ENCODE data around the gene UNC119.
"Not testable (repeated sequence)": the region's sequence is repeated elsewhere in the genome, so short reads cannot be mapped to it uniquely, and the experiment has no call there.

UNC119 gene

DNA sequence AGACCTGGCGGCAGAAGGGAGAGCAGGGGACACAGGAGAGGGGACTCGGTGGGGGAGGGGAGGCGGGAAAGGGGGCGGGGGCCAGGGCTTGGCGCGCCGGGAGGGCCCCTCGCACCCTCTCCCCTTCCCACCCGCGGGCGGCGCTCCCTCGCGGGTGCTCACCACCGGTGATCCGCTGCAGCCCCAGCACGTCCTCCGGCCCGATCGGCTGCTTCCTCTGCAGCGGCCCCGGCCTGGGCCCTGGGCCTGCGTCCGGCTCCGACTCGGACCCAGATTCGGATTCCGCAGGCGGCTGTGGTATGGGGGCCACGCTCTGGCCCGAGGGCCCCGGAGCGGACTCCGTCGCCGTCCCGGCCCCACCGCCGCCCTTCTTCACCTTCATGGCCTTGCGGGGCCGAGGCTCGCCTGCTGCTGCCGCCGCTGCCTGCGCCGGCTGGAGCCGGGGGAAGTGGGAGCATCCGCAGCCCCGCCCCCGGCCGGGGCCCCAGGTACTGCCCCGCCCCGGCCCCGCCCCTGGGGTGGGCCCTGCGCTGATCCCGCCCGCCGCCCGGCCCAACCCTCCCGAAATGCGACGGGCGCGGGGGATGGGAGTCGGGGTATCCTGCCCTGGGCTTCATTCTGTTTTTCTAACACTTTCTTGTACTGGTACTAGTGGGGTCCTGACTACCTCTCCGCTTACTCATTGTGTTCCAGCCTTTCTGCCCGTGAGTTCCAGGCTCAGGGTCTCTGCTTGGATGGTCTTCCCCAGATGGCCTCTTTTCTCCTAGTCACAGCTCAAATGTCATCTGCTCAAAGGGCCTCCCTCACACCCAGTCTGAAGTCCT, at the start of gene UNC119:
Gene UNC119, minus strand, starts transcription at position 449 of the 824 bp plus-strand sequence. Its CDS starts 67 bp downstream, at position 382.
- no peak for FAIRE-seq

DNA sequence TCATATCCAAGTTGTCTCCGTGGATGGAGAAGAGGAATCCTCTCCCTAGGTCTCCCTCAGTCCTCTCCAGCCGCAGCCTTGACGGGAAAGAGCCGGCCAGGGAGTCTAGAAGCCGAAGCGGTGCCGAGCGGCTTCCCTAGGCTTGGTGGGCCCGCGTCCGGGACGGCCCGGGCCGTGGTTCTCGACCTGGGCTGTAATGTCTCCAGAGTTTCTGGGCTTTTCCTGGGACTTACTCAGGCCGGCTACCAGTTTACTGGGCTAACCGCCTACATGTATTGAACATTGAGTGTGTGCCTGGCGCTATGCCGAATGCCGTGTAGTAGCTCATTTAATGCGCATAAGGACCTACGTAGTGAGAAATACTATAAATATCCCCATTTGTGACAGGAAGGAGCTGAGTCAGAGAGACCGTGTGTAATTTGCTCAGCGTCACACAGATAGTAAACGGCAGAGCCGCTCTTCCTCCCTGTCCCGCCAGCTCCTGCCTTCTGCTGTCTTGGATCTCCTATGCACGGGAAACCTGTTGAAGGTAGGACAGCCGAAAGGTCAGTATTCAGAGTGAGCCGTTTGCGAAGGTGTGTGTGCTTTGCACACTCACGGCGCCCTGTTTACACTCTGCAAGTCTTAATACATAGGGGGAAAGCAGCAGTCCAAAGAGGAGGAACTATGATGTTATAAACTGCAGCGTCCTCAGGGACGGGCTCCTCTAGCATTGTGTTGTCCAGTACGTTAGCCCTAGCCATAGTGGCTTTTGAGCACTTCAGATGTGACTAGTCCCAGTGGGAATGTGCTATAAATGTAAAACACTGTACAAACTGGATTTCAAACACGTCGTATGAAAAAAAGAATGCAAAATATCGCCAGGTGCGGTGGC, 47.1 kb upstream of the UNC119 start:
- no peak for FAIRE-seq

GRCh38 chr17:28598799-28599310, 46.4 kb upstream of the UNC119 start, which contains the start of gene SPAG5:
TSS of gene SPAG5 (minus strand) at chr17:28599025. CDS start at chr17:28598946, 79 bp downstream.
- peak; percentile 11 for FAIRE-seq

GRCh38 chr17:28598389-28598788, 46.0 kb upstream of the UNC119 start:
- no peak for FAIRE-seq

DNA sequence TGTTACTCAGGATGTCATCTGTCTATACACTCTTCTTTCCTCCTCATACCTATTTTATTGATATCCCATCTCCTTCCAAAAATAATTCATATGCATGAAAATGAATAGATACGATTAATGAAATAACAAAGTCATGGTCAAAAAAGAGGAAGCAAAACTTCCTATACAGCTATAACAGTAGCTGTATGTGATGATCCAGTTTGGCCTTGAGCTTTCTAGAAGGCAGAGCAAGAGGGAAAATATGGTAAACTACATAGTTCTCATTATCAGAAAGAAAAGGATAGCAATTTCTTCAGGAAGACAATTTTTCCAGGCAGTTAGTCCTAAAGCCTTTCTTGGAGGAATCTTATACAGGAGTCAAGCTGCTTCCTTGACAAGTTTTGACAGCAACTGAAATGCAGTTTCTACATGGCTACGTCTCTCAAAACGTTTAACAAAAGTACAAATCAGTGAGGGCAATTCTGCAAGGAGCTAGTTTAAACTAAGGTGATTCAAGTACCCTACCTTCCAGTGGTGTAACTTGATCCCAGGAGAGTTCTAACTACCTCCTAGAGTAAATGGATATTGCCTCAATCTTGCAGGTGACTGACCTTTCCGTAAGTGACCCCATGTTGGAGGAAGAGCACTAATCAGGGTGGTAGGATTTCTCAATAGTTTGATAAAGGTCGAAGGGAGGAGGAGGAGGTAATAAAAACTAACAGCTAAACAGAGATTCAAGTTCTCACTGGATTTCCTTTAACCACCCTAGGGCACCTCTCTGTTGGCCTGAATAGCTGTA, 45.4 kb upstream of the UNC119 start:
- FAIRE-seq: no peak

- no peak for FAIRE-seq
Measured at GRCh38 chr17:28592260-28592659, 39.8 kb upstream of the UNC119 start.

GRCh38 chr17:28585851-28586250, 33.4 kb upstream of the UNC119 start:
- no peak for FAIRE-seq

DNA sequence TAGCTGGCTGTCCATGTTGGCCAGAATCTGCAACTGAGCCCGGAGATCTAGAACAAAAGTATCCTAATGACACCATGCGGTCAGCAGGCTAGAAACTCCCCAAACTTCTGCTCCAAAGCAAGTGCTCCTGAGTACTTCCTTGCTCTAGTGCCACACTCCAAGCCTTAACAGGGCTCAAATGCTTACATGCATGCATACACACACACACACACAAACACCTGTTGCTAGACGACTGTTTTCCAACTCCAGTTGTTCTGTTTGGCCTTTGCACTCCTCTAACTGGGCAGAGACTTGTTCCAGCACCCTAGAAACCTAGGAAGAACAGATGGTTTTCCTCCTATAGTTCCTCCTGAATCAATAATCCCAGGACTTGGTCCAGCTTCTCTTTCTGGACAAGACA, 32.0 kb upstream of the UNC119 start:
- no peak for FAIRE-seq

- no peak for FAIRE-seq
Measured at GRCh38 chr17:28582513-28582912, 30.1 kb upstream of the UNC119 start.

DNA sequence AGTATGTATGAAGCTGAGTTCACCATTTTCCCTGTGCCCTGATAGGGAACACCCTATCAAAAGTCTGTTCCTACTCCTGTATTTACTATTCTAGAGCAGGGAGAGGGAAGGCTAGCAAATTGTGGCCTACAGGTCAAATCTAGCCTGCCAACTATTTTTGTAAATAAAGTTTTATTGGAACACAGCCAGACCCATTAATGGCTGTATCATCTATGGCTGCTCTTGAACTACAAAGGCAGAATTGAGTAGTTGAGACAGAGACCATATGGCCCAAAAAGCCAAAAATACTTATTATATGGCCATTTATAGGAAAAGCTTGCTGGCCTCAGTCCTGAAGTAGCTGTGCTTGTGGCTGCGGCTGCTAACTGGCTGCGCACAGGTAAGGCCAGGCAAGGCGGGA, 28.5 kb upstream of the UNC119 start:
- no peak for FAIRE-seq

DNA sequence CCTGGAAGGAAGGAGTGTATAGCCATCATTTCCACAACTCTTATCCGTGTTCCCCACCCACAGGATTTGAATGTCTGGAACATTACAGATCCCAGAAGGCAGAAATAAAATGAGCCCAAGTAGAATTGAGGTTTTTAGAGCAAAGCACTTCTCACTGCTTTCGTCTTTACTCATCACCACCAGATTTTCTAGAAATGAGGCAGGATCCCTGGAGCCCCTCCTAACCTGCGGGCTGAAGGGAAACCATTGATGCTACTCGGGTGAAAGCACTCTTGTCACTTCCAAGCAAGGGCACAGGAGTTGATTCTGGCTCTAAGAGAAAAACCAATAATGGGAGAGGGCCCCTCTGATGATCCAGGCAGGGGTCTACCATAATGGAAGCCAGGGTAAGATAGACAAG, 27.1 kb upstream of the UNC119 start:
- FAIRE-seq: no peak

DNA sequence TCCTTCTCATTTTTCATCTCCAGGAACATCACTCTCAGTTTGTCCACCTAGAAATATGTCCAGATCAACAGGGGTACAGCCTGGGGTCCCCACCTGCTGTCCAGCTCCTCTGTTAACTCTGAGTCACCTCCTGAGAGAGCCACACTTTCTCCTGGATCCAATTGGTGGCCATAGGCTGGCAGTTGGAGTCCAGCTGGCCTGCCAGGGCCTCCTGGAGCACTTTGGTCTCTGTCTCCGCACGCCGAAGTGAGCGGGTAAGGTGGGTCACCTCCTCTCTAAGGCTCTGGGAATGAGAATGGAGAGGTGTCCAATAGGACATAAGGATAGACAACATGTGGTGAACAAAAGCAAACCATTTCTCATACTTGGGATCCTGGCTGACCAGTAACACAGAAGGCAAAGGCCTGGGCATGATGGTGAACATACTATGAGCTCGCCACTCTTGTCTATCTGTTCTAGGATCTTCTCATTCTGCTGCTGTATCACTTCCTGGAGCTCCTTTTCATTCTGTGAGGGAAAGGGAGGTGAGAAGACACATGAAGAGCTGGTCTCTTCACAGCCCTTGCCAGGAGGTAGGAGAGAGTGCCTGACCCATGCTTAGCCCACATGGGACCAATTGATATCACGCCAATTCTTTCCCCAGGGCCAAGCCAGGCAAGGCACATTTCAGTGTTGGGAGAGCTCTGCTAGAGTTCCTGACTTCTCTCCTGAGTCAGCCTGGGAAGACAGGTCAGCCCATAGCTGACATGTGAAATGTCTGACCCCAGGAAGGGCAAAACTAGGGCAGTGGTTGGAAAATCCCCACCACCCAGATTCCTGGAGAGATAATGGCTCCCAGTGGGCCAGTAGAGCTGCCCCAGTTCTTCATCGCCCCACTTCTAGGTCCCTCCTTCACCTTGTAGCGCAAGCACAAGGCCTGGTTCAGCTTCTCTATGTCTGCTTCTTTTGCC, 26.1 kb upstream of the UNC119 start:
- FAIRE-seq: no peak

DNA sequence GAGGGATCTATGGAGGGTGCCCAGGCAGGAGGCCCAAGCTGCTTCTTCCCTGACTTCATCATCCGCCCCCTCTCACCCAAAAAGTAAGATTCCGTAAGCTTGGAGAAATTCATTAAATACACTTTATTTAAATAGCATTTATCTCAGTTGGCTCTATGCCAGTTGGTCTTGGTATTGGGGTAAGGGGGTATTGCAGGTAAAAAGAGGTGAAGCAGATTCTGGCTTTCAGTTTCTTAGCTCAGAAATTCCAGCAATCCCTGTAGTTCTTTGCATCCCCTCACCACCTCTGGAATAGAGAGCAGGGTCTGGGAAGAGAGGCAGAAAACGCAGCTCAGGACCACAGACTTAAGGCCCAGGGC, 25.0 kb upstream of the UNC119 start:
- FAIRE-seq: no peak

DNA sequence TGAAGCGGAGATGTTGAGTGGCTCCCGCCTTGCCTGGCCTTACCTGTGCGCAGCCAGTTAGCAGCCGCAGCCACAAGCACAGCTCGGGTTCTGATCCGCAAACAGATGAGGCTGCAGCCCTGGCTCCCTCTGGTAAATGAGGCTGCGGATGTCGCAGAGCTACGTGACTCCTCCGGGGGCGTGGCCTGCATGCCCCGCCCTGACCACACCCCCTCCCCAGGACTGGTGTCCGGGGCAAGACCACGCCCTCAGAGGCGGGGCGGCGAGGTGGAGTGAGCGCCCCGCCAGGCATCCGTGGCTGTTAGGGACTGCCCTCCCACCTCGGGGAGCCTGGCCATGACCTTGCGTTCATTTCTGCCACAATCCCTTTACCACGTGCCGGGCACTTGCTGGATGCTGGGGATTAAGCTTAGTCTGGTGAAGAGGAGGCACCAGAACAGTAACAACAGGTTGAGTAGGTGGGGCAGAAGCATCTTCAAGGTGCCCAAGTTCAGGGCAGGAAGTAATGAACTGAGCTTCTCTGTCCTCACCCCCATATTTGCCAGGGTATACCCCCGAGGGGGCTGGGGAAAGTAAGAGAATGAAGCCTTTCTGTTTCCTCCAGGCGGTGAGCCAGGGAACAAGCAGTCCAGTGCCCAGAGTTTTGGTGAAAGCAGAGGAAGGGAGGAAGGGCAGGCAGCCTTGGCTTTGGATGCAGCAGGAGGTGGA, 24.5 kb upstream of the UNC119 start, which contains the start of gene ALDOC:
Gene ALDOC, minus strand, starts transcription at position 138 of the 708 bp plus-strand sequence. CDS start 1,363 bp downstream, outside the sequence.
- no peak for FAIRE-seq

GRCh38 chr17:28576016-28576415, 23.6 kb upstream of the UNC119 start:
- not testable (repeated sequence) for FAIRE-seq

DNA sequence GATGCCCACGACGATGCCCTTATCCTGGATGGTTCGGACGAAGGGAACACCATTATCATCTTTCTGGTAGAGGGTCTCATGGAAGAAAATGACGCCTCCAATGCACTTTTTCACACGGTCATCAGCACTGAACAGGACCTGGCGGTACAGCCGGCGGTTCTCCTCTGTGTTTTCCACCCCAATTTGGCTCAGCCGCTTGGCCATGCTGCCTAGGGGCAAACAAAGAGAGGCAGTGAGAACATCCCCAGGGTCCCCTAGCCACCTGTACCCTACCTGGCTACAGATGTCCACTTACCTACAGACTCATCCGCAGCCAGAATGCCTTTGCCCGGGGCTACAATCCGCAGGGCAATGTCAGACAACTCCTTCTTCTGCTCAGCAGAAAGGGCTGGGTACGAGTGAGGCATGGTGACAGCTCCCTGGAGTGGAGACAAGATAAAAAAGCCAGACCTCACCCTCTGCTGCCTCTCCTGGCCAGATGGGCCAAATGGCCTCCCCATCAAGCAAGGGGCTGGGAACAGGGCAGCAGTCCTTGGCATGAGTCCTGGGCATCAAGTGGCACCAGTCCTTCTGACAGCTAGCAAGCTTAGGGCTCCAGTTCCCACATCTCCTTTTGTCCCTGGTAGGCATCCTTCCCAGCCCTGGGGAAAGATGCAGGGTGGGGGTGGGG, 22.8 kb upstream of the UNC119 start:
- FAIRE-seq: no peak

- no peak for FAIRE-seq
Measured at GRCh38 chr17:28574526-28574925, 22.1 kb upstream of the UNC119 start.

- no peak for FAIRE-seq
Measured at GRCh38 chr17:28573966-28574480, 21.6 kb upstream of the UNC119 start.

DNA sequence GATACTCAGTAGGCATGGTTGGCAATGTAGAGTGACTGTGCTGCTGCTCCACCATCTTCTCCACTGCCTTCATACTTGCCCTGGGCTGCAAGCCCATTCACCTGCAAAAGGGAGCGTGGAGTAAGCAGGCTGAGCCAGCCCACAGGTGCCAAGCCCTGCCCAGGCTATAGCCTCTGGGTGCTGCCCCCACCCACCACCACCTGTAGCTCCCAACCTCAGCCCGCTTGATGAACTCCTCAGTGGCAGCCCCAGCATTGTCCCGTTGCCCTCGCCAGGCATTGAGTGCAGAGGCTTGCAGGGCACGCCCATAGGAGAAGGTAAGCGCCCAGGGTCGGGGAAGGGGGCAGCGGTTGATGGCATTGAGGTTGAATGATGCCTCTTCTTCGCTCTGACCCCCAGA, 21.1 kb upstream of the UNC119 start:
- FAIRE-seq: no peak

GRCh38 chr17:28573040-28573380, 20.6 kb upstream of the UNC119 start:
- FAIRE-seq: no peak

All from A204.1 (cell line).